Transverse colon (tissue), 4 donors: ENCODE data around the gene FGGY.

Source experiments
- EP300 ChIP-seq: sonication (generic); formaldehyde crosslinking; IDR thresholded peaks from one replicate; pipeline ENCODE4 v1.6.1; 2017; ENCODE audit warnings: antibody characterized with exemption, low read depth
- POLR2A ChIP-seq: fragments of 450-650 bp; IDR thresholded peaks from one replicate; pipeline ENCODE4 v1.6.1; 2016; ENCODE audit warnings: antibody characterized with exemption, mild to moderate bottlenecking, moderate library complexity
- POLR2AphosphoS5 ChIP-seq, 3 donors: sonication (generic); formaldehyde crosslinking; IDR thresholded peaks; one replicate each; pipeline ENCODE4 v1.6.1; 2016; ENCODE audit warnings: antibody characterized with exemption in 3 of 3
- TF ChIP-seq, protein P1 (sequence below), 5 experiments: fragments of 200-600 bp in 3 of 5; fragments of 450-650 bp in 2 of 5; sonication (generic) in 3 of 5; IDR thresholded peaks; 1 replicate in 2 of 5; 2 replicates in 3 of 5; pipeline ENCODE4 v1.5.1; 2016 to 2017; ENCODE audit warnings: antibody characterized with exemption in 5 of 5, inconsistent platforms in 3 of 5, mild to moderate bottlenecking in 2 of 5, moderate library complexity in 1 of 5

- TF ChIP-seq POLR2A: no peak
- TF ChIP-seq, protein P1, sequence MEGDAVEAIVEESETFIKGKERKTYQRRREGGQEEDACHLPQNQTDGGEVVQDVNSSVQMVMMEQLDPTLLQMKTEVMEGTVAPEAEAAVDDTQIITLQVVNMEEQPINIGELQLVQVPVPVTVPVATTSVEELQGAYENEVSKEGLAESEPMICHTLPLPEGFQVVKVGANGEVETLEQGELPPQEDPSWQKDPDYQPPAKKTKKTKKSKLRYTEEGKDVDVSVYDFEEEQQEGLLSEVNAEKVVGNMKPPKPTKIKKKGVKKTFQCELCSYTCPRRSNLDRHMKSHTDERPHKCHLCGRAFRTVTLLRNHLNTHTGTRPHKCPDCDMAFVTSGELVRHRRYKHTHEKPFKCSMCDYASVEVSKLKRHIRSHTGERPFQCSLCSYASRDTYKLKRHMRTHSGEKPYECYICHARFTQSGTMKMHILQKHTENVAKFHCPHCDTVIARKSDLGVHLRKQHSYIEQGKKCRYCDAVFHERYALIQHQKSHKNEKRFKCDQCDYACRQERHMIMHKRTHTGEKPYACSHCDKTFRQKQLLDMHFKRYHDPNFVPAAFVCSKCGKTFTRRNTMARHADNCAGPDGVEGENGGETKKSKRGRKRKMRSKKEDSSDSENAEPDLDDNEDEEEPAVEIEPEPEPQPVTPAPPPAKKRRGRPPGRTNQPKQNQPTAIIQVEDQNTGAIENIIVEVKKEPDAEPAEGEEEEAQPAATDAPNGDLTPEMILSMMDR (IDR thresholded peaks at IDR 0.05): no peak
- TF ChIP-seq POLR2AphosphoS5 (IDR thresholded peaks at IDR 0.05): no peak
- TF ChIP-seq EP300: no peak
These were observed 400.4 kb downstream of the FGGY start for GRCh38 chr1:59697150-59697800.
